HG02798 (cell line): ENCODE data around the gene YIF1B.
A peak's percentile ranks its signal among the peaks of the same experiment; 100 is the strongest.
"Not testable (repeated sequence)": the region's sequence is repeated elsewhere in the genome, so short reads cannot be mapped to it uniquely, and the experiment has no call there.

ENCODE experiments used
- ATAC-seq: cut with Tn5 transposase; IDR thresholded peaks from one replicate; pipeline ENCODE4 v1.9.1; 2021; ENCODE audit warnings: mild to moderate bottlenecking; ENCODE audit not compliant: unreplicated experiment, poor library complexity

The YIF1B gene

DNA sequence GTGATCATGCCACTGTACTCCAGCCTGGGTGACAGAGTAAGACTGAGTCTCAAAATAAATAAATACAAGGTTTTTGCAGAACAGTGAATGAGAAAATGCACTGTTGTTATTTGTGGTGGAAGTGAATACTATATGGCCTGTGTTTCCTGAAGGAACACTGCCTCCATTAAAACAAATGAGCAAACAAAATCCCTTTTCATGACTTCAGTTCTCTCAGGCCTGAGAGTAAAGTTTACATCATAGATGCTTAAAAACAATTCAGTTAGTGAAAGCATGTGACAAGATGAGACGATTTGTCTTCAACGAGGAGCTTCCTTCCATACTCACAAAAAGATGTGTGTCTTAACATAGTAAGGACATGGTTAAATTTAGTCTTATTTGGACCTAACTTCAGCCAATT lies 37.0 kb downstream of the YIF1B start:
- ATAC-seq = no peak

DNA sequence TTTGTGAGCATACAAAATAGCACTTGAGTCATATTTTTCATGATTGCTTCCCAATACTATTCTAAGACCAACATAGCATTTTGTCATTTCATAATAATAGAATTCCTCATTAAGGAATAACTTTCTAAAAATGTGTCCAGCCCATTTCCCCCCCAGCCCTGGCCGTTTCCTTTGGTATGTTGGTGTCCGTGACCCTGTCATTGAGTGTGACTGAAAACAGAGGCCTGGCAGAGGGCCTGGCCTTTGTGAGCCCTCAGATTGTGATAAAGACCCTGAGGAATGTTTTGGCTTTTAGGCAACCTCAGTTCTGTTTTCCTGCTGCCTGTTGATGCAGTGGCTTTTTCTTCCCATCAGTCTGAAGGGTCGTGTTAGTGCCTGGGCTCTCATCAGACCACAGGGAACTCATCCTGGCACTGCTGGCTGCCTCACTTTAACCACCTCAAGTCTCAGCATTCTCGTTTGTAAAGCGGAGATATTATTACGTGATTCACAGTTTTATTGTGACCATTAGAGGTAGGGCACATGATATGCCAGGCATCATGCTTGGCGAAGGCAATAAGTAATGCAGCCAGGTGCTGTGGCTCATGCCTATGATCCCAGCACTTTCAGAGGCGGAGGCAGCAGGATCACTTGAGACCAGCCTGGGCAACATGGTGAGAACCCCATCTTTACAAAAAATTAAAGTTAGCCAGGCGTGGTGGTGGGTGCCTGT lies 37.6 kb downstream of the YIF1B start:
- ATAC-seq = no peak

DNA sequence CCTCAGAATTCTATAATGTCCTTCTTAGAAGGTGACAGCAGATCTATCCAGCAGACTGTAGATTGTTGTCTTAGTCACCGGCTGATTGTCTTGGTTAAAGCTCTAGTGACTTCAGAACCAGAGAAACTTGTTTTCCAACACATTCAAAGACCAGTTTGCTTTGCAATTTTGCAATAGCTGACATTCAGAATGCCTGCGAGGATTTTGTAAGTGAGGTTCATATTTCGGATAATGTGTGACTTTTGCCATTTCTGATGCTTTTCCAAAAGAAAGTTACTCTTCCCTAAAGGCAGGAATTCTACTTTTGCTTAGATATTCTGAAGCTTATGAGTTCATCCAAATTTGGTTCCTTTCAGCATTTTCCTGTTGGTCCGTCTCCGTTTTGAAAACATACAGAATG lies 38.2 kb downstream of the YIF1B start:
- no peak for ATAC-seq

DNA sequence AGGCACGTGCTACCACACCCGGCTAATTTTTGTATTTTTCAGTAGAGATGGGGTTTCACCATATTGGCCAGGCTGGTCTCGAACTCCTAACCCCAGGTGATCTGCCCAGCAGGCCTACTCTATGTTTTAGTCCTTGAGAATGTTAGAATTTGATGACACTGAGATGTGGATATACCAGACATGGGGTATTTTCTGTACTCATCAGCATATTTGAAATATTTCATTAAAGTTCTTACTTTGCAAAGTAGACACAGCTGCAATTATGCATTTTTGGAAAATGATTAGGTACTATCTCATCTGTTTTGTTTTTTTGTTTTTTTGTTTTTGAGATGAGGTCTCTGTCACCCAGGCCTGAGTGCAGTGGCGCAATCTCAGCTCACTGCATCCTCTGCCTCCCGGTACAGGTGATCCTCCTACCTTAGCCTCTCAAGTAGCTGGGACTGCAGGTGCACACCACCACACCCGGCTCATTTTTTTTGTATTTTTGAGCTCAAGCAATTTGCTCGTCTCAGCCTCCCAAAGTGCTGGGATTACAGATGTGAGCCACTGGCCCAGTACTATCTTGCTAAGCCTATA lies 38.7 kb downstream of the YIF1B start:
- ATAC-seq = no peak

DNA sequence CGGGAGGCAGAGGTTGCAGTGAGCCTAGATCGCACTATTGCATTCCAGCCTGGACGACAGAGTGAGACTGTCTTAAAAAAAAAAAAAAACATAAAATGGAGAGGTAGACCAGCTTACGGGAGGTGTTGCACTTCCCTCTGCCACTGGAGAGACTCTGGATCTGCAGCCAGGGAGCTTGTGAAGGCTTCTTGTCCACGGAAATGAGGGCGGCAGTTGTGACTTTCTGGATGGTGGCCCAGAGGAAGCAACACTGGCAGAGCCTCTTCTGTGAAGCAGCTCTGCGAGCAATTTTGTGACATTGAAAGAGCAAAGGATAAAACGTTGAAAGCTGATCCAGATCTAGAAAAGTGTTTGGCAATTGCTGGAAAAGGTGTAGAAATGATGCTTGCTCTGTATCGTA lies 41.0 kb downstream of the YIF1B start:
- no peak for ATAC-seq

DNA sequence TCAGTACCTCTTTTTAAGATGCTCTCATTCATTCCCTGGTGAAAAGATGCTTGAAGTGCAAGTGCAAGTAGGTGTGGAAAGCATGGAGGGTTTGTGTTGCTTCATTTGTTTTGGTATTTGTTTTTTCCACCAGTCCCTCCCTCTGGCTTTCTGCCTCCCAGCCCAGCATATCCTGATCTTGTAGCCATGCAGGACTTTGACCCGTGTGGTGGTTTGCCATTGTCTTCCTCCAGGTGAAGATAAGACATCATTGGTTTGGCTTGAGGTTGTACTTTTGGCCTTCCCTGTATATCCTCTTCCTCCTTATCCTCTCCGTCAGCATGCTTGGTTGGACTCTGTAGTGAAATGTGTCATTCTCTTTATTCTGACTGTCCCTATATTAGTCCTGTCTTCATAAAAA lies 42.2 kb downstream of the YIF1B start:
- ATAC-seq = no peak

DNA sequence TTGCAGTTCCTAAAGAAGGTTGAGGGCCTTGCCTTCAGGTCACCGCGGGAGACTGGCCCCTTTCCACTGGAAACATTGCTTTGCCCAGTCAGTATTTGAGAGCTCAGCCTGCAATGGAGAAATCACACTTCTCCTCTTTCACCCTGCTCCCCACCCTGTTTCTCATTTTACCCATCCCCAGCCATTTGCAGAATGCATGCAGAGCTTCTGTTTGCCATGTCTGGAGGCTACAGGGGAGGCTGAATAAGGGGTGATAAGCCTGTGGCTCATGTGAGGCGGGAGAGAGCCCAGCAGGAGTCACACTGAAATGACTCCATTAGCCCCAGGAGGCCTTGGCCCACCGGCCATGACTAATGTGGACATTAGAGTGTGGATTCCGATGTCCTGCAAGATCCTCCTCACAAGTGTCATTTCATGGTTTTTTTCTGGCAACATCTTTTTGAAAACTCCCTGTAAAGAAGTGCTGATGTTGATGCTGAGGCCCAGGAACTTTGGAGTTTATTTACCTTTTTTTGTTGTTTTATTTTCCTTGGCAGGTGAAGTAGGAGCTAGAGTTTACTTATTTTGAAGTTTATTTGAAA lies 45.1 kb downstream of the YIF1B start:
- no peak for ATAC-seq

DNA sequence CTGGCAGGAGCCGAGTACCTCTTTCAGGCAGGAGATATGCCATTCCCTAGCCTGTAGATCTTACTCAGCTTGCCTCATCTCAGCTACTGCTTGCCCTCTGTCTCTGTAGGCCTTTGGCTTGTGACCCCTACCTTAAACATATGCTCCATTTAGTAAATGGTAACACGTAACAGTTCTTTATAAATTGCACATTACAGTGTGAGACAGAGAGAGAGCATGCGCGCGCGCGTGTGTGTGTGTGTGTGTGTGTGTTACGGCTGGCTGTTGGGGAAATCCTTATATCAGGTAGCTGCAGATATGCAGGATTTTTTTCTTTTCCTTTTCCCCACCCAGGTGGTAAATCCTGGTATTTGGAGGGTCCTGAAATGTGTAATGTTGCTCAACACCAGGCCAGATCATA lies 47.2 kb downstream of the YIF1B start:
- ATAC-seq = no peak

DNA sequence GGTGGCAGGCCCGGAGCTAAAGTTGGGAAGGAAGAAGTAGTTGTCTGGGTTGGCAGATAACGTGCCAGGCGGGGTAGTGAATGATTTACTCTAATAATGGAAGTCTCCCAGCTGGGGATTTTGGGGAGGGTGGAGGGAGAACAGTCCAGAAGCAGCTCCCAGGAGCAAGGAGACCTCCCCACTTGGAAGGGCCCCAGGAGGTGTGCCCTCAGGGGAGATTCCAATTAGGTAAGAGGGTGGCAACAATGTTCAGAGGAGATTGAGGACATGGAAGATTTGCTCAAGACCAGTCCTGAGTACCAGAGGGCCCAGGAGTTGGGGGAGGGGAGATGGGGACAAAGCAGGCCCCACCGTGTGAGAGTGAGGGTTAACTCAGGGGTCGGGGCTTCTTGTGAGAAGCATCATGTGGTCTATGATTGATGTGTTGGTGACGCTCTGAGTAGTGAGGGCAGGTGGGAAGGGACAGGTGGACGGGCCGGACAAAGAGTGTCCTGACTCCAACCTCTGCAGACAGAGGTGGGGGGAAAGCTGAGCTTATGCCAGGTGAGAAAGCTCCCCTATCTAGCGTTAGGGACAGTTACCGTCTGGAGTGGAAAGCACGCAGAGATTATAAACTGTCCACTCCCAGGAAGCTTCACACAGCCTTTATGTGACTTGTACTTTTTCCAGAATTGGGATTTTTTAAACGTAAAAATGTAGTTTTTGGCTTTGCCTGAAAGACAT lies 47.8 kb downstream of the YIF1B start:
- no peak for ATAC-seq

DNA sequence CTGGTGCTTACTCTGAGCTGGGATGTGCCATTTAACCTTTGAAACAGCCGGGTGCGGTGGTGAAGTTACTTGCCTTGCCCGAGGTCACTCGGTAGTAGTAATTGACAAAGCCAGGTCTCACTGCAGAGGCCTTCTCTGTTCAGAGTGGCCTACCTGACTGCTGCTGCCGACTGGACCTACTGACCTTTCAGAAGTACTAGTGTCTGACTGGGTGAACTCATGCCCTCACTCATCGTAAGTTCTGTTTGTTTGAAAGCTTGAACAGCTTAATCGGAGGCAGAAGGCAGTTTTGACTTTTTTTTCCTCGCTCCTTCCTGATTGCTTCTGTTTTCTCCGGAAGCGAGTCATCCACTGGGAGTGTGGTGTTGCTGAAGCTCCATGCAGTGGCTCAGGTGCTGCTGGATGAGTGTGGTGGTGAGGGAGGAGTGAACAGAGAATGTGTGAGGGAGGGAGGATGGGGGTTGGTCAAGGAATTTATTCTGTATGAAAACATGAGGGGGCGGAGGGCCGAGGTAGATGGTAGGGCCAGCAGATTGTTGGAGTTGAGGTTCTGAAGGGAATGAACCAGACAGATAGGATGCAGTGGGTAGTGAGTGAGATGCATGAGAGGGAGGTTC lies 48.7 kb downstream of the YIF1B start:
- ATAC-seq = no peak

DNA sequence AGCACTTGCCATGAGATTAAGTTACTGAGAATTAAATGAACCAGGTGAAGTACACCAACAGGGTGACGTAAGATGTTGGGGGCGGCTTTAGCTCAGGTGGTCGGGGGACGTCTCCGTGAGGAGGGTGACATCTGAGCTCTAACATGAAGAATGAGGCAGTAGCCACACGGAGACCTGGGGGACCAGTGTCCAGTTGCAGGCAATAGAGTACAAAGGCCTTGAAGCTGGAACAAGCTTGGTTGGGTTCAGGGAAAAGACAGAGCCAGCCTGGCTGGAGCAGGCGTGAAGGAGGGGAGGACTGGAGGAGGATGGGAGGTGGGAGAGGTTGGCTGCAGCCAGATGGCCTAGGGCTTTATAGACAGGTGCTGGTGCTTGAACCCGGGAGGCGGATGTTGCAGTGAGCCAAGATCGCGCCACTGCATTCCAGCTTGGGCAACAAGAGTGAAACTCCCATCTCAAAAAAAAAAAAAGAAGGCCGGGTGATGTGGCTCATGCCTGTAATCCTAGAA lies 49.8 kb downstream of the YIF1B start:
- ATAC-seq = no peak

DNA sequence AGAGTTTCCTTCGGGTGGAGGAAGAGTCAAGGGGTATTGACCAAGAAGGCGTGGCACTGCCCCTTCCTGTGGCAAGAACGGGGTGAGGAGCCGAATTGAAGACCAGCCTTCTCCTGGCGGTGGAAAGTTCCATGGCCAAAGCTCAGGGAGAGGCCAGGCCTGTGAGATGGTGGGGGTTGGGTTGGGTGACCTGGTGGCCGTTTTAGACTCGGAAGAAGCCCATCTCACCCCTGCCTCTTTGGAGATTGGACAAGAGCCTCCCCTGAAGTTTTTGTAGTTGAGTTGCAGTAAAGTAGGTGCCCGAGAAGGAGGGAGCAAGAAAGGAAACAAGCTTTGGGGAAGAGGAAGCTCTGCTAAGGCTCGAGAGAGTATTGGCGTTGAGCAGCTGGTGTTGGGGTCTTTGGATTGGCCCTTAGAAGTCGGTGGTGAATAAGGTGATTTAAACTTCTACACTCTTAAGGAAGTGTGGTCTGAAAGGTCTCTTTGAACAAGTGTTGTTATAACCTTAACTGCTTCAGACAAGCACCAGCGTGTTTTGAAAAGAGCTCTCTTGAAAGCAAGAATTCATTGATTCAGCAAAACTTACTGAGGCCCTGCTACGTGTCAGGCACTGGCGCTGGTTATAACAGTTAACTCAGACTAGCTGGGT lies 50.4 kb downstream of the YIF1B start:
- no peak for ATAC-seq

DNA sequence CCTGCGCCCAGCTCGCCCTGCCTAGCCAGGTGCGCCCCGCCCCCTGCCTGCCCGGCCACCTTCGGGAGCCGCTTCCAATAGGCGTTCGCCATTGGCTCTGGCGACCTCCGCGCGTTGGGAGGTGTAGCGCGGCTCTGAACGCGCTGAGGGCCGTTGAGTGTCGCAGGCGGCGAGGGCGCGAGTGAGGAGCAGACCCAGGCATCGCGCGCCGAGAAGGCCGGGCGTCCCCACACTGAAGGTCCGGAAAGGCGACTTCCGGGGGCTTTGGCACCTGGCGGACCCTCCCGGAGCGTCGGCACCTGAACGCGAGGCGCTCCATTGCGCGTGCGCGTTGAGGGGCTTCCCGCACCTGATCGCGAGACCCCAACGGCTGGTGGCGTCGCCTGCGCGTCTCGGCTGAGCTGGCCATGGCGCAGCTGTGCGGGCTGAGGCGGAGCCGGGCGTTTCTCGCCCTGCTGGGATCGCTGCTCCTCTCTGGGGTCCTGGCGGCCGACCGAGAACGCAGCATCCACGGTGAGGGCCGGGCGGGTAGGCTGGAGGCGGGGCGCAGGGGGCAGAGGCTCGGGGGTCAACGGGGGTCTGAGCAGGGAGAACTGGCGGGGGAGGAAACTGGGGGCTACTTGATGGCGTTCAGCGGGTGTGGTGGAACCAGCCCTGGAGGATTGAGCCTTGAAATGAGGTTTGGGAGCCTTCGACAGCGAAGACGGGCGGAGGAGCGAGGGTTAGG lies 51.1 kb downstream of the YIF1B start, which contains the start of gene SPINT2:
Gene SPINT2 (plus strand): TSS at position 88 of the 727 bp plus-strand sequence. CDS start 320 bp downstream, at position 408.
- peak; percentile 18 for ATAC-seq

DNA sequence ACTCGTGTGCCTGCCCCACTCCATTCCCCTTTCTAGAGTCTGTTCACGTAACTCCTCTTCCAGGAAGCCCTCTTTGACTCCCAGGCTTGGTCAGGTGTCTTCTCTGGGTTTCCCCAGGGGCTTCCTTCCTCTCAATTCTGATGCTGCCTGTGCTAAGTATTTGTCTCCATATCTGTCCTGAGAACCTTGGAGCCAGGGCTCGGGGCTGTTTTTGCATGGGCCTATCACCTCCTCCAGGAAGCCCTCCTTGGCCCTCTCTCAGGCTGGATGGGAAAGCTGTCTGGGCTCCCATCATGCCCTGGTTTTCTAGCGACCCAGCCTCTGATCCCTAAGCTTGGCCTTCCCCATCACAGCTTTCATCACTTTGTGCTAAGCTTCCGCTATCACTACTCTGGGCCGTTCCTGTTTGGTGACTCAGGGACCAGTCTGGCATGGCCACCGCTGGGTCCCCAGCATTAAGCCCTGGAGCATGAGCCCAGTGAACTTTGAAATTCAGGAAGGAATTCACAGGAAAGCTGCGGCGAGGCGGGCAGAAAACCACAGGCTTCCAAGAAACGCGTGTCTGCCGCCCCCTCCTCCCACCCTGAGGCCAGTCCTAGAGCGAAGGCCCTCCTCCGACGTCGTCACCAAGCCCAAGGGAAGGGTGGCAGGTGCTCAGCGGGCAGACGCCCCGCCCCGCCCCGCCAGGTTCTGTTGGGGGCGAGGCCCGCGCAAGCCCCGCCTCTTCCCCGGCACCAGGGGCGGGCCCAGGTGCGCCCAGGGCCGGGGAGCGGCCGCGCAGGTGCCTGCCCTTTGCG lies 51.9 kb downstream of the YIF1B start:
- ATAC-seq = peak; percentile 62

DNA sequence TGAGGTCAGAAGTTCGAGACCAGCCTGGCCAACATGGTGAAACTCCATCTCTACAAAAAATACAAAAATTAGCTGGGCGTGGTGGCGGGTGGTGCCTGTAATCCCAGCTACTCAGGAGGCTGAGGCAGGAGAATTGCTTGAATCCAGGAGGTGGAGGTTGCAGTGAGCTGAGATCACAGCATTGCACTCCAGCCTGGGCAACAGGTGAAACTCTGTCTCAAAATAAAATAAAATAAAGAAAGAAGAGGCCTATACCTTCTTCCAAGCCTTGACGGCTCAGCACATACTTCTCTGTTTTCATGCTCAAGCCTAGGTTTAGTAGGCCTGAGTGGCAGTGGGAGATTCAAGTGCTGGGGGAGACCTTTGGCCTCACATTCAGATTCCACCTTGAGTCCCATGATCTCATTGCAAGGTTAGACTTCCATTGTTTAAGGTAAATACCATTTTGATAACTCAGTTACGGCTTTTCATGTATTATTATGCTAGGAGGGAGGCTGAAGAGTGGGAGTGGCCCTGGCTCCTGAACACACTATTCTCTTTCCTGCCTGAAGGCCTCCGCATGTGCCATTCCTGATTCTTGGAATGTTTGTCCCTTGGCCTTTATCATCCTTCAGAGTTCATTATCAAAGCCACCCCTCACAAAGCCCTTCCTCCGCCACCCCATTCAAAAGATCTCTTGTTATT lies 53.0 kb downstream of the YIF1B start:
- no peak for ATAC-seq

DNA sequence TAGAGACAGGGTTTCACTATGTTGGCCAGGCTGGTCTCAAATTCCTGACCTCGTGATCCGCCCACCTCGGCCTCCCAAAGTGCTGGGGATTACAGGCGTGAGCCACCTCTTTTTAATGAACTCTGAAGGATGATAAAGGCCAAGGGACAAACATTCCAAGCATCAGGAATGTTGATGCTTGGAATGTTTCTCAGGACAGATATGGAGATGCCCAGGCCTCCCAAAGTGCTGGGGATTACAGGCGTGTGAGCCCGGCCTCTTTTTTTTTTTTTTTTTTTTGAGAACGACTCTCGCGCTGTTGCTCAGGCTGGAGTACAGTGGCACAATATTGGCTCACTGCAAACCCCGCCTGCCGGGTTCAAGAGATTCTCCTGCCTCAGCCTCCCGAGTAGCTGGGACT lies 53.8 kb downstream of the YIF1B start:
- not testable (repeated sequence) for ATAC-seq

DNA sequence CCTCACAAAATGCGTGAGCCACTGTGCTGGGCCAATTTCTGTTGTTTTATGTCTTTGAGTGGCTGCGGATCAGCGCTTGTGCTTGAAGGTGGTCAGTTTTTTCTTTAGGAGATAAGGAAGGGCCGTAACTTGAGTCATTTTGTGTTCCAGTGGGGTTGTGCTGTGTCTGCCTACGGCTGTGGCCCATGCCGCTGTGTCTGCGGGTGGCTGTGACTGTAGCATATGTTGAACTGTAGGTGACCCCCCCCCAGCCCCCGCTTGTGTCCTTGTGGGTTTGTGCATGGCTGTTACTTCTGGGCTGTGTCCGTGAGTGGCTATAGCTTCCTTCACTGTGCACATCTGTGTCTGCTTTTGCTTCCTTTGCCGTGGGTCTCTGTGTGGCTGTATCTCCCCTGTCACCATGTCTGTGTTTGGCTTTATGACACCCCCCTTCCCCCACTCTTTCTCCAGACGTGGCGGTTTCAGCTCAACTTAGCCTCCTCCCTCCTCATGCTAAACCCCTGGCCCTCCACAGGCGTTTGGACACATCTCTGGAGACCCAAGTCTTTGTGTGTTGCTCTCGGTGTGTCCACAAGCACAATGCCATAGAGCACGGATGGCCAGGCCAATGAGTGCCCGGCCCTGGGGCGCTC lies 60.2 kb downstream of the YIF1B start:
- no peak for ATAC-seq

DNA sequence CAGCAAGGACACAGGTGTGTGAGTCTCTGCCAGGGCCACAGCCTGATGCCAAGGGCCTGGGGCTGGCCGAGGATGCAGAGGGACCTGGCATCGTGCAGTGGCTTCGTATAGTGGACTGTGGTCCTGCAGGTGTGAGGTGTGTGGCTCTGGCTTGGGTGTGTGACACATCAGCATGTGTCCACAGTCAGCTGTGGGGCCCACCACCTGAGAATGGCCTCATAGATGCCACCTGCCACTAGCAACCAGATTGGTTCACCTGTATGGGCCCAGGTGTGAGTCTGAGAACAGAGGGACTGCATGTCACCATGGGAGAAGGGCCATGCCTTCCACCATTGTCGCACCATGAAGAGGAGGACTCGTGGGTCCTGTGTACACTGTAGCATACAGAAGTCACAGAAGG lies 62.0 kb downstream of the YIF1B start:
- ATAC-seq = no peak
